HG03060 (cell line): ENCODE results near the gene CHCHD3.

ENCODE experiments used
- ATAC-seq: cut with Tn5 transposase; IDR thresholded peaks from one replicate; pipeline ENCODE4 v1.9.1; 2021; ENCODE audit warnings: low read depth, moderate number of reproducible peaks; ENCODE audit not compliant: unreplicated experiment

Gene CHCHD3

DNA sequence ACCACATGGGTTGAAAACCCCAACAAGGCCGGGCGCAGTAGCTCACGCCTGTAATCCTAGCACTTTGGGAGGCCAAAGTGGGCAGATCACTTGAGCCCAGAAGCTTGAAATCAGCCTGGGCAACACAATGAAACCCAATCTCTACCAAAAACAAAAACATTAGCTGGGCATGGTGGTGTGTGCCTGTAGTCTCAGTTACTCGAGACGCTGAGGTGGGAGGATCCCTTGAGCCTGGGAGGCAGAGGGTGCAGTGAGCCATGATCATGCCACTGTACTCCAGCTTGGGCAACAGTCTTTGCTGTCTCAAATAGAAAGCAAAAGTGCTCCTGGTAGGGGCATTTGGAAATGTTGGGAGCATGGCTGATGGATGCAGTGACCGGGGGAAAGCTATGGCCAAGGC is 296.0 kb downstream of the CHCHD3 start:
- ATAC-seq: no peak

DNA sequence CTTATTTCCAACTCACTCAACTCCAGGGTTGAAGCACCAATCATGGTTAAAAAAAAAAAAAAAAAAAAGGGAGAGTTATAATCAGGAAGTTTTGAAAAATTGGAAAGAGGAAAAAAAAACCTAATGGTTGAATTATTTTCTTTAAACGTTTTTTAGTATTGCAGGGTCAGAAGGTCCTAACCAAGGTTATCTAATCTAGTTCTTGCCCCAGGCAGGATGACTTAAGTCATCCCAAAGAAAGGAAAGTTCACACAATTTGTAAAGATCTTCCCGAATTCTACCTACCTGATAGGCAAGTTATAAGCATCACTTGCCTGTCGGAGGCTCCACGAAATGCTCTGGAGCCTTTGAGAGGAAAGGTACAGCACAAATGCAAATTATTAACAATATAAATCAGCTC is 297.5 kb downstream of the CHCHD3 start:
- no peak for ATAC-seq

DNA sequence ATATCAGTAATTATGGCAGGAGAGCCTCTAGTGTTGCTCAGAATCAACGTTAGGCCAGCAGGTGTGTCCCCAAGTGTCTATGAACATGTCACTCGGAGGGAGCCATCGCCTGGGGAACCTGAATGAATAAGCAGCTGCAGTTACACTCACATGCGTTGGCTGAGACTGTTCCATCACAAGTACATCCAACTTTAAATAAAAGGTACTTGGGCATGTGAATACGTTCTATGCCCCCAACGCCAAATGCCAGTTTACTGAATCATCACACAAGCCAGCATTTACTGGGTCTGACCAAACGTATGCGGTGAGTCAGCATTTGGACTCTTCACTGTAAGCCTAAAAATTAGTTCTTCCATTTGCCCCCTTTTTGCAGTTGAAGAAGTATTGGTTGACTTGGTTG is 298.1 kb downstream of the CHCHD3 start:
- no peak for ATAC-seq

DNA sequence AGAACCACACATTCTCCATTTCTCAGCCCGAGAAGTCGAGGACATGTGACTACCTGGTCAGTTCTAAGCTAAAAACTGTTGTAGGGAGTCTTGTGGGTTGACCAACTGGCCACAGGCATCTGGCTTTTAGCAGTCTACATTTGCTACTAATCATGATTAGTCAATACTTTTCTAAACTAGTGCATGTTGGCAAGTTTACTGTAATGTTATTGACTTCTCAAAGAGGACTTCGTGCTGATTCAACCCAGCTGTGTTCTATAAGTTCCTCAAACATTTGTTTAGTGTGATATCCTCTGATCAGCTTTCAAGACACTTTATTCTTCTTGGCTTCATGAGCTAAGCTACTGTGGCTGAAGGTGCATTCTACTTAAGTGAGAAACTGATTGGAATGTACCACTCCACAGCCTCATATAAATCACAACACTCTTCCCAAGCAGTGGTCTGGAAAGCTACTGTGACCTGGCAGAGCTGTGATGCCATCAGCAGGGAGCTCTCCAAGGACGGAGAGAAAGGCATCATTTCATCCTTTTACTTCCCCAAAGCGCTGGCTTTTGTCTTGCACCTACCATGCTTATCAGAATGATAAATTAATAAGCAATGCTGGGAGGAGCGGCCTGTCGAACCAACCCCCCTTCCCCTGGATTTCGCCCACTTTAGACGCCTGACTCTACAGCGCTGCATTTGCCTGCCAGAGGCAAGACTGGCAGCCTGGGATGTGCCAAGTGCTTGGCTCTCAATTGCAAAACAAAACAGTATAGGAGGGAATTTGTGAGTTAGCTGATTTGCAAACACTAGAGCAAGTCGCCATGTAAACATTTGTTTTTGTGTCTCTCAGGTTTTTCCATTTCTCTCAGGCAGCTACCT is 298.9 kb downstream of the CHCHD3 start:
- ATAC-seq: no peak

DNA sequence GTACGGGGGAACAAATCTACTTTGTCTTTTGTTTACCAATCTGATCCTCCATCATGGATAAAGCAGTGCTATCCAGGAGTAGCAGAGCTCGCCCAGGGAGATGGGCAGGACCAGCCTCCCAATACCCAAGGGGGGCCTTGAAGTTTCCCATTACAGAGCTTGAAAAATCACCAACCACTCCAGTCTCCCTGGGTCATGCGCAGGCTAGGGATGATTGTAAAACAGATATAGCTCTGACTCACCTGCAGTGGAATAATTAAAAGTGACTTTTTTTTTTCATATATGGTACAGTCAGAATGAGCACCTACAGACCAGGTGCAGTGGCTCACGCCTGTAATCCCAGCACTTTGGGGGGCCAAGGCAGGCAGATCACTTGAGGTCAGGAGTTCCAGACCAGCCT is 301.1 kb downstream of the CHCHD3 start:
- ATAC-seq: no peak

DNA sequence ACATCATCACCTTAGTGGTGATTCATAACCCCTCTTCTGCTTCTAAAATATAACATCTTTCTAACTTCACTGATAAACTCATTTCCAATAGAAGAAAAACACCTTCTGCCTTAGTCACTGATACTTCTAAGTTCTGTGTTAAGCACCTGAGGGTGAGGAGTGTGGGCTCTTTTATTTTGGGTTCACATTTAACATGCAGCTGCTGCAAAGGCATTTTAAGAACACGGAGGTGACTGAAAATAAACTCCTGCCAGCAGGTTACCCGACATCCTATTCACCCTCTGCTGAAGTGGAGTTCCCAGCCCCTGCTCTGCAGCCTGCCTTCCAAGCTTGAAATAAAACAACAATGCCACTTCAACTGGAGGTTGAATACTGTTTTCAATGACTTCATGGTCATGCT is 302.7 kb downstream of the CHCHD3 start:
- no peak for ATAC-seq

DNA sequence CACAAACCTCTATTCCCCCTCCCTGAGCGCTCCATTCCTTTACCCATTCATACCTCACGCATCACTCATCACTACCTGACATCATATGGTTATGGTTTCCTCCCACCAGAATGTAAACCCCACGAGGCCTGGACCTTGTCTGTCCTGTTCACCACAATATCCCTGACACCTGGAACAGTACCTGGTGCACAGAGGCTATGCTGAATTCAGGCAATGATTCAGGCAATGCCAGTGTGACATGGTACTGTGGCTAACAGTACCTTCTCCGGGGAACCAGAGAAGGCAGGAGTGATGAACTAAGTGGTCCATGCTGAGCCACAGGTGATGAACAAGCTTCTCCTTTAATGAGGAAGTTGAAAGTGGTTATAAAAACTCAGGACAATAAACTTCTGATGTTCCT is 303.1 kb downstream of the CHCHD3 start:
- ATAC-seq: no peak

DNA sequence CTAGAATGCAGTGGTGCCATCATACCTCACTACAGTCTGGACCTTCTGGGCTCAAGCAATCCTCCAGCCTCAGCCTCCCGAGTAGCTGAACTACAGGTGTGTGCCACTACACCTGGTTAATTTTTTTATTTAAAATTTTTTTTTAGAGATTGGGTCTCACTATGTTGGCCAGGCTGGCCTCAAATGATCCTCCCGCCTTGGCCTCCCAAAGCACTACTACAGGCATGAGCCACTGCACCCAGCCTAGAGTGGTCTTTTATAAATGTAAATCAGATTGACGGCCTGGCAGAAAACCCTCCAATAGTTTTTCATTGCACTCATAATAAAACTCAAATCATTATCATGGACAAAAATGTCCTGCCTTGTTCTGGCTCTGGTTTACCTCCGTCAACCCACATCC is 303.9 kb downstream of the CHCHD3 start:
- ATAC-seq: no peak

DNA sequence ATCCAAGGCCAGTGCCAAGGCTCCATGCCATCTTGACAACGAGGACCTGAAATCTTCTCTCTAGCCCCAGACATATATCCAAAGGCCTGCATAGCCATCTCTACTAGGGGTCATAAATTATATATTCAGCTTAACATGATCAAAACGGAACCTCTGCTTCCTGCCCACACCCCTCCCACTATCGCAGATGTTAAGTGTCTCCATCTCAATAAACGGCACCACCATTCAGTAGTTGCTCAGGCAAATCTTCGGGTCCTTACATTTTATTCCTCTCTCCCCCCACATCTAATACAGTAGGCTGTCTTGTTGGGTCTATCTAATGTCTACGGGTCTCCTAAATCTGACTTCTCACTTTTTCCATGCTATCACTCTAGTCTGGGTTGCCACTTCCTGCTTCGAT is 304.5 kb downstream of the CHCHD3 start:
- no peak for ATAC-seq

DNA sequence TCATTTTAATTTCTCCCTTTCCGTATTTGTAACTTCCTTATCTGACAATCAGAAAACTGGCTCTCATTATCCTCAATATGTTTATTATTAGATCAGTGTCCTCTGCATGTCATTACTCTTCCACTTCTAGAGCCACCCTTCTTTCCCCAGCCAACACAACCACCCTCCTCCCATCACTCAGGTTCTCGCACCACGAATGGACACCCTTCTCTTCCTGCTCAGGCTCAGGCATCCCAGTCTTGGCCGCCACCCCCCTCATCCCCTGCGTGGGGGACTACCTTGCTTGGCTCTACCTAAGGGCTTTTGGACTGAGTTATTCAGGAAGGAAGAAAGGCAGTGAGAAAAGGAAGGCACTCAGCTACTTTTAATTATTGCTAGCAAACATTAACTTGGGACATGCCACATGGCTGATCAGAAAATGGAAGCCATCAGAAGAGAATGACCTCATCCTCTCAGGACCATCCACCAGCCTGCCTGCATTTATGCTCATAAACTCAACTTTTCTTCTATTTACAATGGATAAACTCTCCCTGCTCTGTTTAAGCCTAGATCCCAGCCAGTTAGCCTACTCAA is 305.8 kb downstream of the CHCHD3 start:
- ATAC-seq: no peak

DNA sequence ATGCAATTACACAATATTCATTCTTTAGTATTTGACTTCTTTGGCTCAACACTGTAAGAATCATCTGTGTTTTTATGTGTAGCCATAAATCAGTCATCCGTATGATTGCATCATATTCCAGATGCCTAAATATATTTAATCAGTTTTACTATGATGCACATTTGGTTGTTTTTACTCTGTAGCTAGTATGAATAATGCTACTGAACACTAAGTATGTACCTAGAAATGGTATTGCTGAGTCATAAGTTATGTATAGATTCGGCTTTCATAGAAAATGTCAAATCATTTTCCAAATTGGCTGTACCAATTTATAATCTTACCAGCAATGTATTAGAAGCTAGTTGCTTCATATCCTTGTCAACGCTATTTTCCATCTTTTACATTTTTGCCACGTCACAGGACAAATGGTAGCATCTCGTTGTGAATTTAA is 308.3 kb downstream of the CHCHD3 start:
- no peak for ATAC-seq

DNA sequence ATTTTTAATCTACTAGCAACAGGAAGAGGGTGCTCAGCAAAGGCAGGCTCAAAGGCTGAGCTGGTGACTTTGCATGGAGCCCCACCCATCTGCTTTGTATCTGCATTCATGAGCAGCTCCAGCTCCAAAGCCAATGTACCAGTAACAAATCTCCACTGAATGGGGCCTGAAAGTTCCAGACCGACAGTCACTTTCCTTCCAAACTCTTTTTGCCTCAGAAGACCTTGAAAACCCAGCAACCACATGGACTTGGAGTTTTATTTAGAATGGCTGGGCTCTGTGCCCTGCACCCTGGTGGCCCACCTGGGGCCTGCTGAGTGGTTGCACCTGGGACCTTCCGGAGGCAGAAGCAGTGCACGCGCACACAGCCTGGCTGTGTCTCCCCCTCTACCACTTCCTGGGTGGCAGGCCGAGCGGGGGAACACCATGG is 310.6 kb downstream of the CHCHD3 start:
- no peak for ATAC-seq

DNA sequence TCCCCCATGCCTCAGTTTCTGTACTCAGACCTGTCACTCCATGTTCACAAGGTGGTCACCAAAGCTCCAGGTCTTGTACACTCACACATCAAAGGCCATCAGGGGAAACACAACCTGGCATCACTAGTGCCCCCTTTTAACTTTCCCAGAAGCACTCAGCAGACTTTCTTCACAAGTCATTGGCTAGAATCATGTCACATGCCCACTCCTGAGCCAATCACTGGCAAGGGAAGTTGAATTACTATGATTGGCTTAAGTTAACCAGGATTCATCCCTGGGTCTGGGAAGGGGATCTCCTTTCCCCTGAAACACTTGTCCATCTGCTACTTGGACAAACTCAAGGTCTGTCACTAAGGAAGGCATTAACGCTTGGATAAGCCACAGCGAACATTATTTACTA is 311.8 kb downstream of the CHCHD3 start:
- ATAC-seq: no peak

DNA sequence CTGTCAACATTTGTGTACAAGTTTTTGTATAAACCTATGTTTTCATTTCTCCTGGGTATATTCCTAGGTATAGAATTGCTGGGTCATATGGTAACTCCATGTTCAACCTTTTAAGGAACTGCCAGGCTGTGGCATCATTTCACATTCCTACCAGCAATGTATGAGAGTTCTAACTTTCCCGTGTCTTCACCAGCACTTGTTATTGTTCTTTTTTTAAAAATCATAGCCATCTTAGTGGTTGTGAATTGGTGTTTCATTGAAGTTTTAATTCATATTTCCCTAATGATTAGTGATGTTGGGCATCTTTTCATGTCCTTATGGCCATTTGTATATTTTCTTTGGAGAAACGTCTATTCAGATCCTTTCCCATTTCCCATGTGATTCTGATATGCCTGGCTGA is 312.6 kb downstream of the CHCHD3 start:
- no peak for ATAC-seq

DNA sequence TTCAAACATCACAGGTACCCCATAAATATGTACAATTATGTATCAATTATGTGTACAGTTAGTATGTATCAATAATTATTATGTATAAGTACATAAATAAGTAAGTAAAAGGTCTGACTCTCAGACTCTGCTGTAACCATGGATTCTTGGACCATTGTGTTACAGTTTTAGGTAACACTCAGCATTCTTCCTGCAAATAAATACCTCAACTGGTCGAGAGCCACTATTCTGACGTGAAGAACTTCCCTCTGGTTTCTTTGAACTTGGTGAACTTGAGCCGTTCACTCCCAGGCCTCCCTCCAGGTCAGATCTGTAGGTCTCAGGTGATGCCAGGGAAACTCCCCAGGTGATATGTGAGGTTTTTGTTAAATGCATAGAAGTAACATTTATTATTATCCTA is 313.8 kb downstream of the CHCHD3 start:
- no peak for ATAC-seq

DNA sequence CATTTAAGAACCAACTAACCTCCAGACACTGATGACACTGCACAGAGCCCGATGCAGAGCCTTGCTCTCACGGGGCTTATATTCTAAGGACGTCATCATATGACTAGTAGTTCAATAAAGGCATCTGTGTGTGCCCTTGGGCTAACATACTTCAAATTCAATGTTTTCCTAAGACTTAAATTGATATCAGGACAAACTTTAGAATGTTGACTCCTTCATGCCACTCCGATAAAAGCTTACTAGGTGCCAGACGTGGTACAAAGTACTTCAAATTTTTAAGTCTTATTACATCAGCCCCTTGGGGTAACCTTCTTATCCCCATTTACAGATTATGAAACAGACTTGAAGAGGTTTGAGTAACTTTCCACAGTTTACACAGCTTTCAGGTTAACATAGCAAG is 314.5 kb downstream of the CHCHD3 start:
- no peak for ATAC-seq

DNA sequence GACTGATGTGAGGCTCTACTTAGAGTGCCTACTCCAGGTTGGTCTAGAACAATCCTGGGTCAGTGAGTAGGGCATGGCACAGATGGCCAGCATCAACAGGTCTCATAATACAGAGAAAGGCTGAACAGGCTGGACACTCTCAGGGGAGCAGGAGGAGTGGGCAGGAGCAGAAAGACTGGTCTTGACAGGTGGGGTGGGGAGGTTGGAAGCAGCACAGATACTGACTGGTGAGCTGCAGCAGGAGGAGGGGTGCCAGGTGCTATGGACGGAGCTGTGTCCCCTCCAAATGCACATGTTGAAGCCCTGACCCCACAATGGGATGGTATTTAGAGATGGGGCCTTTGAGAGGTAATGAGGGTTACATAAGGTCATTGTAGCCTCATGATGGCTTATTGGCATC is 315.2 kb downstream of the CHCHD3 start:
- no peak for ATAC-seq

DNA sequence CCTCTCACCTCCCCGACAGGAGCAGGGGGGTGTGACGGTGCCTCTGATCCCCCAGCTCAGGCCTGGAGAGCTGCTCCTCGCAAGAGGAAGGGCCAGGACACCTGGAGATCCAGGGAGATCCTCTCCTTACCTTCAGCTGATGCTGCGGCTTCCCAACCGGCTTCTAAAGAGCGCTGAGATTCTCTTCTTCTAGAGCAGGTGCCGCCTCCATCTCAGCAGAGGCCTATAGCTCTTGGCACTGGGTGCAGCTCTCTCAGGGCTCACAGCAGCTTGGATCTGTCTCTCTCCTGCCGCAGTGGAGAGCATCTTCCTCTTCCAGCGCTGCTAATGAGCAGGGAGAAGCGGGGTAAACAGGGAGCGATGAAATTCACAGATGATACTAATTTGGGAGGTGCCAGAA is 316.0 kb downstream of the CHCHD3 start:
- no peak for ATAC-seq

DNA sequence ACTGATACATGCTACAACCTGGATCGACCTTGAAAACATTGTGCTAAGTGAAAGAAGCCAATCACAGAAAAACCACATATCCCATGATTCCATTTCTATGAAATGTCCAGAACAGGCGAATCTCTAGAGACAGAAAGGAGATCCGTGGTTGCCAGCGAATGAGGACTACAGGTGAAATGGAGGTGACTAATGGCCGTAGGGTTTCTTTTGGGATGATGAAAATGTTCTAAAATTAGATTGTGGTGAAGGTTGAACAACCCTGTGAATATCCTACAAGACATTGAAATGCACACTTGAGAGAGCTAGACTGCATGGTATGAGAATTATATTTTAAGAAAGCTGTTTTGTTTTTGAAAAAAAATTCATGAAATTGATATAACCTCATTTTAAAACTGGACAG is 317.1 kb downstream of the CHCHD3 start:
- no peak for ATAC-seq

DNA sequence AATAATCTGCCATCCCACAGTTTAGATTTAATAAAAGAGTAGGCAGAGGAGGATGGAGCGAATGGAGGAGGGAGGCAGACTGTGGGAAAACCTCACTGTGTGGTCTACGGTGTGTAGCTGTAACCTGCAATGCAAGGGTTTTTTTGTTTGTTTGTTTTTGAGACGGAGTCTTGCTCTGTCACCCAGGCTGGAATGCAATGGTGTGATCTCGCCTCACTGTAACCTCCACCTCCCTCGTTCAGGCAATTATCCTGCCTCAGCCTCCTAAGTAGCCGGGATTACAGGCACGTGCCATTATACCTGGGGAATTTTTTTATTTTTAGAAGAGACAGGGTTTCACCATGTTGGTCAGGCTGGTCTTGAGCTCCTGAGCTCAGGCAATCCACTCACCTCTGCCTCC is 321.0 kb downstream of the CHCHD3 start:
- no peak for ATAC-seq

DNA sequence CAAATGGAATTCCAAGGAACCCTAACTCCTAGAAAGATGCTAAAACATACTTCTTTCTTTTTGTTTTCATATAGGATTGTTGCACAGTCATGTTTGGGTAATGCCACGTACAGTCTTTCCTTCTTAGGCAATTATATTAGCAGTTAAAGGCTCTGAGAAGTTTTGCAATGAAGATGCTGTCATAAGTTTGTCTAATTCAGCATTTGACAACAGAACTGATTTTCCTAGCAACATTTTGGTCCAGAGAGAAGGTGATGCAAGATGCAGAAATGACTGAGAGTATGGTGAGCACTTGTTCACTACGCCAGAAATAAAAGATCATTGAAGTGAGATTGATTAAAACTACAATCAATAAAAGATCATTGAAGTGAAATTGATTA is 321.7 kb downstream of the CHCHD3 start:
- ATAC-seq: no peak

DNA sequence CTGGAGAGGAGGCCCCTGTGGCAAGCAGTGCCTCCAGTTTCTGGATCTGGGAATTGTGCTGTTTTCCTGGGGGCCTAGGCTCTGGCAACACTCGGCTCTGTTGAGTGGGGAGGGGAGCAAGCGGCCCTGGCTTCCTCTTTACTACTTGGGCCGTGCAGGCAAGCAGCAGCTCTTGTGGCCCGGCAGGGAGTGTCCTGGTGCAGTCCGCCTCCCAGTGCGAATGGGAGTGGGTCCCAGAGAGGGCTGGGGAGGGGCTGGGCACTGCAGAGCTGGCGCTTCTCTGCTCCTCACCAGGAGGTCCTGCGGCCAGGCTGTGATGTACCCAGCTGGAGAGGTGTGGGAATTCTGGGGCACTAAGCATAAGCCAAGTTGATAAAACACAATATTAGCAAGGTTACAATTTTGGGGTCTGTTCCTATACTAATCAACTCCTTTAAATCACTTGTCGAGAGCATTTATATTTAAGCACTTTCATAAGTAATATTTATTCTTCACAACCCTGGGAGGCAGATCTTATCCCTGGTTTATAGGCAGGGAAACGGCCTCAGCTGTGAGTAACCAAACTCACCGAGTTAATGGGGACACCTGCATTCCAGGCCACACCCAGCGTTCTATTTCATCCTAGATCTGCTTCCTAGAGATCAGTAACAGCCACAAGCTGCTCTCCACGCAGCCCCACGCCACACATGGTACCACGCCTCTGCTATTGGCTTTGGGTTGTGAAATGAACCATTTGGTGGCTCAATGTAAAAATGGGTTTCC is 322.2 kb downstream of the CHCHD3 start:
- no peak for ATAC-seq
